ENCODE measurements around the gene ORM1.

ORM1 gene

GRCh38 chr9:114287763-114288192 lies 35.1 kb upstream of the ORM1 start:
- TF ChIP-seq CTCF (IDR thresholded peaks at IDR 0.05; ENCODE audit: low read length, missing control alignments) = no peak
- H3K4me3 ChIP-seq (replicated peaks; ENCODE audit: low read depth, low read length) = no peak overlapping the region
- DNase-seq (ENCODE audit: low read depth) = no peak

GRCh38 chr9:114288193-114289091 lies 34.5 kb upstream of the ORM1 start:
- DNase-seq (ENCODE audit: low read depth) = peak; percentile 44

GRCh38 chr9:114289106-114289505 lies 33.8 kb upstream of the ORM1 start:
- no peak for TF ChIP-seq CTCF (IDR thresholded peaks at IDR 0.05; ENCODE audit: low read length, missing control alignments)
- no peak overlapping the region for H3K4me3 ChIP-seq (replicated peaks; ENCODE audit: low read depth, low read length)
- no peak for DNase-seq (ENCODE audit: low read depth)

More at GRCh38 chr9:114288193-114289091, 34.5 kb upstream of the ORM1 start:
- no peak for TF ChIP-seq CTCF (IDR thresholded peaks at IDR 0.05; ENCODE audit: low read length, missing control alignments)
- no peak overlapping the region for H3K4me3 ChIP-seq (replicated peaks; ENCODE audit: low read depth, low read length)

DNA sequence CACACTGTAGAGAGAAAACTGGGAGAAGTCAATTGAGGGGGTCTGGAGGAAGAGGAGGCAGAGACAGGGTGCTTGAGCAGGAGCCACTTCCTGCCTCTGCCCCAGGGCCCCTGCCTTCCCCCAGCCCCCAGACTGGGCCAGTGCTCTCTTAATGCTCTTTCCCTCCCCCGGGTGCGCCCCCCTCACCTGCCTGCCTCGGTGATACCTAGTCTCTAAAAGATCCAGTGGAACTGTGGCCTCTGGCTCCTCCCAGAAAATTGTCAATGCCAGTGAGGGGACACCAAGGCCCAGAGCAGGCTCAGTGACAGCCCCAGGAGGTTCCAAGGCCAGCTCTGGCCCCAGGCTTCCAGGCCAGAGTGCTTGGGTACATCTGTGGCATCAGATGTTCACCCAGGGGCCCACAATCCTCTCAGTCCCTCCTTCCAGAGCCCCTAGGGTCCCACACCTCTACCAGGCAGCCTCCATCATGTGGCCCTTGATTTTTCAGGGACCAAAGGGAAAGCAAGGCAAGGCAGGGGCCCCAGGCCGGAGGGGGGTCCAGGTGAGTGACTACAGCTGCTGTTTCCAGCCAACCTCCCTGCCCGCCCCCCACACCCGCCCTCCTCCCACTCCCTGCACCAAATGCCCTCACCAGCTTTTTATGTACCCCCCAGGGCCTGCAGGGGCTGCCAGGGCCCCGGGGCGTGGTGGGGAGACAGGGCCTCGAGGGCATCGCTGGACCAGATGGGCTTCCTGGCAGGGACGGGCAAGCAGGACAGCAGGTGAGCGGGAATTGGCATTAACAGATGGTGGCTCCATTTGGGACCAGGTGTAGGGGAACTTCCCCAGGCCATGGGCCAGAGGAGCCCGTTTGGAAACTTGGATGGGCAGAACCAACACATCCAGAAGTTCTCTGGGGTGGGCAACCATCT lies 33.1 kb upstream of the ORM1 start:
- no peak overlapping the region for H3K4me3 ChIP-seq (replicated peaks; ENCODE audit: low read depth, low read length)
- TF ChIP-seq CTCF (IDR thresholded peaks at IDR 0.05; ENCODE audit: low read length, missing control alignments) = no peak
- DNase-seq (ENCODE audit: low read depth) = no peak

DNA sequence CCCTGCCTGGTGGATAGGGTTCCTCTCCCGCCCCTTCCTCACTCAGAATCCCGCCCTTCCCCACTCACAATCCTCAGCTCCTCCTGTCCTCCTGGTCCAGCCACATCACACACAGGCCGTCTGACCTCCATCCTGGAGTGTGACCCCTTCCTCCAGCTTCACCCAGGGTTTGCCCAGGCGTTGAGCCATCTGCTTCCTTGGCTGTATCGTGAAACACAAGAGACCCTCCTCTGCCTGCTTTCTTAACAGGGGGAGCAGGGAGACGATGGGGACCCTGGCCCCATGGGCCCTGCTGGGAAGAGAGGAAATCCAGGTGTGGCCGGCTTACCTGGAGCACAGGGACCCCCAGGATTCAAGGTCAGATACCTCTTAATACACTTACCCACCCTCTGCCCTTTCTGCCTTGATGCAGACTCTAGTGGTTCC lies 32.3 kb upstream of the ORM1 start:
- H3K4me3 ChIP-seq (replicated peaks; ENCODE audit: low read depth, low read length) = no peak overlapping the region
- TF ChIP-seq CTCF (IDR thresholded peaks at IDR 0.05; ENCODE audit: low read length, missing control alignments) = no peak
- no peak for DNase-seq (ENCODE audit: low read depth)

DNA sequence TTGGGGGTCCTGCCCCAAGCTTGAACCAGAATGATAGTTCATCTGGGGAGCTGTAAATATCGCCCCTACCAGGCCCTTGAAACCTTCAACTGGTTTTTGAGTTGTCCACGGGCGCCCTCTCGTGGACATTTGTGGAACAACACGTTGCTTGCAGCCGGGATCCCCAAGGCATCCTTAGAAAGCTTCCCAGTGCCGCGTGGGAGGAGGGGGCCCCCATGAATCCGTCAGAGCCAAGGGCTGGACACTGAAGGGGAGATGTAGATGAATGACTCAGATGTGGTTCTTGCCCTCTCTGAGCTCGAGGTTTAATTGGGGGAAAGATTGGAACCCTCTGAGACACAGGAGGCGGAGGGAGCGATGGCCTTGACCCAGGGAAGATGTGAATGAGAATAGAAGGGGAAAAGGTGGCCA lies 31.8 kb upstream of the ORM1 start:
- DNase-seq (ENCODE audit: low read depth) = peak; percentile 71
- H3K4me3 ChIP-seq (replicated peaks; ENCODE audit: low read depth, low read length) = no peak overlapping the region
- peak; percentile 75 for TF ChIP-seq CTCF (IDR thresholded peaks at IDR 0.05; ENCODE audit: low read length, missing control alignments)
